ENCODE measurements around the gene DDX10. TPM values are rescaled to one million over a fixed set of nuclear protein-coding genes. Genes with fewer than 3 reads are reported as not detected.

The DDX10 gene
- total RNA-seq, 1 donor = 15.7 TPM

DNA sequence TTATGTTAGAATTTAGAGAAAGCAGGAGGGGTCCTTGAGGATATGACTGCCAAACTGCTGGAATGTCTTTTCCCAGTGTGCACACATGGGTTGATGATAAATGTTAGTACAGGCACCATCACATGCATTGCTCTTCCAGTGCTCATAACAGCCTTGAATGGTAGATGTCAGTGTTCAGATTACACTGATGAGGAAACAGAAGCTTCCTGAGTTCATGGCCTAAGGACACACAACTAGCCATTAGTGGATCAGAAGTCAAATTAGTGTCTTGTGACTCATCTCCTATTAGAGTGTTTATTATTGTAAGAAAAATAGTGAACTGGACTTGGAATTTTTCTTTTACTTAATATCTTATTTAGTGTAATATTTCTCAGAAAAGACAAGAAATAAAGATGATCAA is 241.5 kb downstream of the DDX10 start:
- H3K4me3 ChIP-seq (ENCODE audit: low read depth, low read length) = no peak overlapping the region
- DNase-seq (ENCODE audit: low read depth) = peak; percentile 18
- TF ChIP-seq, protein P1, sequence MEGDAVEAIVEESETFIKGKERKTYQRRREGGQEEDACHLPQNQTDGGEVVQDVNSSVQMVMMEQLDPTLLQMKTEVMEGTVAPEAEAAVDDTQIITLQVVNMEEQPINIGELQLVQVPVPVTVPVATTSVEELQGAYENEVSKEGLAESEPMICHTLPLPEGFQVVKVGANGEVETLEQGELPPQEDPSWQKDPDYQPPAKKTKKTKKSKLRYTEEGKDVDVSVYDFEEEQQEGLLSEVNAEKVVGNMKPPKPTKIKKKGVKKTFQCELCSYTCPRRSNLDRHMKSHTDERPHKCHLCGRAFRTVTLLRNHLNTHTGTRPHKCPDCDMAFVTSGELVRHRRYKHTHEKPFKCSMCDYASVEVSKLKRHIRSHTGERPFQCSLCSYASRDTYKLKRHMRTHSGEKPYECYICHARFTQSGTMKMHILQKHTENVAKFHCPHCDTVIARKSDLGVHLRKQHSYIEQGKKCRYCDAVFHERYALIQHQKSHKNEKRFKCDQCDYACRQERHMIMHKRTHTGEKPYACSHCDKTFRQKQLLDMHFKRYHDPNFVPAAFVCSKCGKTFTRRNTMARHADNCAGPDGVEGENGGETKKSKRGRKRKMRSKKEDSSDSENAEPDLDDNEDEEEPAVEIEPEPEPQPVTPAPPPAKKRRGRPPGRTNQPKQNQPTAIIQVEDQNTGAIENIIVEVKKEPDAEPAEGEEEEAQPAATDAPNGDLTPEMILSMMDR (IDR thresholded peaks at IDR 0.05; ENCODE audit: insufficient read depth, low read length) = no peak

DNA sequence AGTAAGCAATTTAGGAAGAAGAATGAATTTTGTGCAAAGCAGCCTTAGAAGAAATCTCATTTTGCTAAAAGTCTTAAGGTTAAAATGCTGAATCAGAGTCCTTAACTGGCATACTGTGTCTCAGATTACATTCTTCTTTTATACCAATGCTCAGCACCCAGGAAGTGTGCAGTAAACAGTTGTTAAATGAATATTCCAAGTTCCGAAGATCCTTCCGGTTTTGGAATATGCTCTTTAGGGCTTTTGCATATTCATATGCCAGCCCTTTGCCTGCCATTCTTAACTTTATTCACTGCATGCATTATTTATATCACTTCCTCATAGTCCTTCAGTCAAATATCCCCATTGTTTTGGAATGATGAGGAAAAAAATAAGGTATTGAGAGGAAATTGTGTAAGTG is 242.0 kb downstream of the DDX10 start:
- DNase-seq (ENCODE audit: low read depth) = peak; percentile 30
- TF ChIP-seq, protein P1 (IDR thresholded peaks at IDR 0.05; ENCODE audit: insufficient read depth, low read length) = no peak
- H3K4me3 ChIP-seq (ENCODE audit: low read depth, low read length) = no peak overlapping the region

GRCh38 chr11:108909041-108909440 is 244.2 kb downstream of the DDX10 start:
- H3K4me3 ChIP-seq (ENCODE audit: low read depth, low read length) = no peak overlapping the region
- DNase-seq (ENCODE audit: low read depth) = no peak
- TF ChIP-seq, protein P1 (IDR thresholded peaks at IDR 0.05; ENCODE audit: insufficient read depth, low read length) = no peak

DNA sequence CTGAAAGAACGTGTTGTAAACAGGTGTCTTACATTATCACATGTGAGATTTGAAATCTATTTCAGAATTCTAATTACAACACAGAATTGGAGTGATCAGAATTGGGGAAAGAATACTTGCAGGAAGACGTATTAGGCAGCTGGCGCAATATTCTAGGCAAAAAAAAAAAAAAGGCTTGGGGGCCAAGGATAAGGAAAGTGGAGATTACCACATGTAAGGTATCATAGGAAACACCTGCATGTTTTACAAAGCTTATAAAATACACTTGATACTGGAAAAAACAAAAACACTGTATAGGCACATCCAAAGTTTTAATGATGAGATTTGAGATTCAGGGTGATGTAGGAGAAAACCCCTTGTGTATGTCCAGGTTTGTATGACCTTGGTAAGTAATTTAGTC is 245.1 kb downstream of the DDX10 start:
- TF ChIP-seq, protein P1 (IDR thresholded peaks at IDR 0.05; ENCODE audit: insufficient read depth, low read length) = no peak
- DNase-seq (ENCODE audit: low read depth) = no peak
- no peak overlapping the region for H3K4me3 ChIP-seq (ENCODE audit: low read depth, low read length)

GRCh38 chr11:108912581-108912980 is 247.7 kb downstream of the DDX10 start:
- TF ChIP-seq, protein P1 (IDR thresholded peaks at IDR 0.05; ENCODE audit: insufficient read depth, low read length) = no peak
- H3K4me3 ChIP-seq (ENCODE audit: low read depth, low read length) = no peak overlapping the region
- DNase-seq (ENCODE audit: low read depth) = peak; percentile 35

DNA sequence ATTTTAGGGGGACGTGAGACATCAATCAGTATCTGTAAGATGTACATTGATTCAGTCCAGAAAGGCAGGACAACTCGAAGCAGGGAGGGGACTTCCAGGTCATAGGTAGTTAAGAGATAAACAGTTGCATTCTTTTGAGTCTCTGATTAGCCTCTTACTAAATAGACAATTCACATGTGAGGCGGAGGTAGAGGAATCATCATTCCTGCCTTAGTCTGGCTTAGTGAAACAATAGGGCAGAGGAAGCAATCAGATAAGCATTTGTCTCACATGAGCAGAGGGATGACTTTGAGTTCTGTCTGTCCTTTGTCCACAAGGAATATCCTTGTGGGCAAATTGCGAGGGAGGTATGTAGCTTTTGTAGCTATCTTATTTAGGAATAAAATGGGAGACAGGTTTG is 248.3 kb downstream of the DDX10 start:
- H3K4me3 ChIP-seq (ENCODE audit: low read depth, low read length) = no peak overlapping the region
- no peak for DNase-seq (ENCODE audit: low read depth)
- TF ChIP-seq, protein P1 (IDR thresholded peaks at IDR 0.05; ENCODE audit: insufficient read depth, low read length) = no peak

DNA sequence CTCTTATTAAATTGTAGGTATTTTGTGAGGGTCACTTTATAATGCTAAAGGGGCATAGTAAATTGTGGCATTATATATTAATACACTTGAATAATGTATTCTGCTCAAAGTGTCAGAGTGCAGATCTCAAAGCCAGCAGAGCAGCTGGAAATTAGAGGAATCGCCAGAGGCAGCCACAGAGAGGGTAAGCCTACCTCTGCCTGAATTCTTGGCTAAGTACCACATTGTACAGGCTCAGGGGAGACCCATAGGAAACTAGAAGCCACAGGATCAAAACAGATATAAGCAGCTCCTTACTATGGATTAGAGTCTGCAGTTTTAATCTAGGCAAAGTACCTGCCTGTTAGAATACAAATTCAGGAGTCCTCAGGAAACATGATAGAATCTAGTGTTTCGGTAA is 249.3 kb downstream of the DDX10 start:
- DNase-seq (ENCODE audit: low read depth) = no peak
- TF ChIP-seq, protein P1 (IDR thresholded peaks at IDR 0.05; ENCODE audit: insufficient read depth, low read length) = no peak
- H3K4me3 ChIP-seq (ENCODE audit: low read depth, low read length) = no peak overlapping the region
